Keratinocyte (primary cell): ENCODE data around the gene HPSE2.

Experiments used
- EZH2 ChIP-seq: IDR thresholded peaks from one replicate; pipeline ENCODE4 v1.6.1; 2012; ENCODE audit warnings: inconsistent platforms, mild to moderate bottlenecking, low read length, moderate library complexity
- TF ChIP-seq, protein P1 (sequence below), 3 experiments: IDR thresholded peaks in 1 of 3; conservative IDR thresholded peaks in 1 of 3; optimal IDR thresholded peaks in 1 of 3; 2 replicates in 2 of 3; 3 replicates in 1 of 3; pipeline versions ENCODE3 to v1.5.1; 2011; ENCODE audit warnings: low read length in 3 of 3, mild to moderate bottlenecking in 3 of 3, moderate library complexity in 2 of 3, control low read depth in 1 of 3, inconsistent platforms in 1 of 3; ENCODE audit not compliant: insufficient read depth in 2 of 3; ENCODE audit errors: extremely low read depth in 1 of 3

DNA sequence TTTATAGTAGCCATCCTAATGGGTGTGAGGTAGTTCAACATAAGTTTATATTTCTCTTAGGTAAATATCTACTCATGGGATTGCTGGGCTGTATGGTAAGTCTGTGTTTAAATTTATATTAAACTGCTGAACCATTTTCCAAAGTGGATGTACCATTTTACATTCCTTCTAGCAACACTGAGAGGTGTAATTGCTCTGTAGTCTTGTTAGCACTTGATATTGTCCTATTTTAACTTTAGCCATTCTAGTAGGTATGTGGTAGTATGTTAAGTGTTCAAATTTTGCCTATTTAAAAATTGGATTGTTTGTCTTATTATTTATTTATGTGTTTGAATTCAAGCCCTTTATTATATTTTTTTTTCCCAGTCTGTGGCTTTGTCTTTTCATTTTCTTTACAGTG lies 786.4 kb downstream of the HPSE2 start:
- TF ChIP-seq, protein P1, sequence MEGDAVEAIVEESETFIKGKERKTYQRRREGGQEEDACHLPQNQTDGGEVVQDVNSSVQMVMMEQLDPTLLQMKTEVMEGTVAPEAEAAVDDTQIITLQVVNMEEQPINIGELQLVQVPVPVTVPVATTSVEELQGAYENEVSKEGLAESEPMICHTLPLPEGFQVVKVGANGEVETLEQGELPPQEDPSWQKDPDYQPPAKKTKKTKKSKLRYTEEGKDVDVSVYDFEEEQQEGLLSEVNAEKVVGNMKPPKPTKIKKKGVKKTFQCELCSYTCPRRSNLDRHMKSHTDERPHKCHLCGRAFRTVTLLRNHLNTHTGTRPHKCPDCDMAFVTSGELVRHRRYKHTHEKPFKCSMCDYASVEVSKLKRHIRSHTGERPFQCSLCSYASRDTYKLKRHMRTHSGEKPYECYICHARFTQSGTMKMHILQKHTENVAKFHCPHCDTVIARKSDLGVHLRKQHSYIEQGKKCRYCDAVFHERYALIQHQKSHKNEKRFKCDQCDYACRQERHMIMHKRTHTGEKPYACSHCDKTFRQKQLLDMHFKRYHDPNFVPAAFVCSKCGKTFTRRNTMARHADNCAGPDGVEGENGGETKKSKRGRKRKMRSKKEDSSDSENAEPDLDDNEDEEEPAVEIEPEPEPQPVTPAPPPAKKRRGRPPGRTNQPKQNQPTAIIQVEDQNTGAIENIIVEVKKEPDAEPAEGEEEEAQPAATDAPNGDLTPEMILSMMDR (optimal IDR thresholded peaks at IDR 0.05 in 1 of 3, IDR thresholded peaks at IDR 0.05 in 1 of 3, conservative IDR thresholded peaks at IDR 0.05 in 1 of 3; ENCODE audit: extremely low read depth in 1 of 3, insufficient read depth in 2 of 3, low read length in 3 of 3): no peak
- TF ChIP-seq EZH2: no peak
